Kidney capillary endothelial cell (primary cell): ENCODE results near the gene HAVCR2.
"Not testable (repeated sequence)": the region's sequence is repeated elsewhere in the genome, so short reads cannot be mapped to it uniquely, and the experiment has no call there.

Source experiments
- DNase-seq: peaks from one replicate; pipeline ENCODE4 v3.0.0-alpha.2; 2018; ENCODE audit warnings: low spot score

The HAVCR2 gene

GRCh38 chr5:157088342-157088990 lies 20.4 kb downstream of the HAVCR2 start:
- no peak for DNase-seq

- DNase-seq = no peak
Measured at GRCh38 chr5:157086751-157087359, 22.0 kb downstream of the HAVCR2 start.

- no peak for DNase-seq
Measured at GRCh38 chr5:157085930-157086329, 22.9 kb downstream of the HAVCR2 start.

- no peak for DNase-seq
Measured at GRCh38 chr5:157080286-157080685, 28.6 kb downstream of the HAVCR2 start.

GRCh38 chr5:157076558-157076957 lies 32.3 kb downstream of the HAVCR2 start:
- DNase-seq = no peak

- no peak for DNase-seq
Measured at GRCh38 chr5:157072508-157072907, 36.3 kb downstream of the HAVCR2 start.

GRCh38 chr5:157069949-157070348 lies 38.9 kb downstream of the HAVCR2 start:
- no peak for DNase-seq

- DNase-seq = no peak
Measured at GRCh38 chr5:157068785-157069184, 40.1 kb downstream of the HAVCR2 start.

- DNase-seq = no peak
Measured at GRCh38 chr5:157068339-157068738, 40.5 kb downstream of the HAVCR2 start.

- no peak for DNase-seq
Measured at GRCh38 chr5:157067005-157067404, 41.8 kb downstream of the HAVCR2 start.

- no peak for DNase-seq
Measured at GRCh38 chr5:157066080-157066479, 42.8 kb downstream of the HAVCR2 start.

GRCh38 chr5:157063776-157064430 lies 44.9 kb downstream of the HAVCR2 start:
- DNase-seq = no peak

- DNase-seq = no peak
Measured at GRCh38 chr5:157059891-157060290, 49.0 kb downstream of the HAVCR2 start.

GRCh38 chr5:157059093-157059539 lies 49.7 kb downstream of the HAVCR2 start, which contains the start of gene HAVCR1:
HAVCR1 (minus strand) TSS chr5:157059116; CDS start chr5:157057943, 1,173 bp downstream.
- DNase-seq = no peak

- DNase-seq = no peak
Measured at GRCh38 chr5:157057459-157058370, 51.1 kb downstream of the HAVCR2 start.

- not testable (repeated sequence) for DNase-seq
Measured at GRCh38 chr5:157056848-157057247, 52.0 kb downstream of the HAVCR2 start.

- no peak for DNase-seq
Measured at GRCh38 chr5:157051604-157052245, 57.1 kb downstream of the HAVCR2 start.

GRCh38 chr5:157050050-157050449 lies 58.8 kb downstream of the HAVCR2 start:
- no peak for DNase-seq

- no peak for DNase-seq
Measured at GRCh38 chr5:157049605-157050004, 59.2 kb downstream of the HAVCR2 start.

- no peak for DNase-seq
Measured at GRCh38 chr5:157047898-157048297, 60.9 kb downstream of the HAVCR2 start.

GRCh38 chr5:157047016-157047415 lies 61.8 kb downstream of the HAVCR2 start:
- DNase-seq = not testable (repeated sequence)

GRCh38 chr5:157046041-157046440 lies 62.8 kb downstream of the HAVCR2 start:
- no peak for DNase-seq
